ENCODE data around the gene ANKRD35.

The ANKRD35 gene

DNA sequence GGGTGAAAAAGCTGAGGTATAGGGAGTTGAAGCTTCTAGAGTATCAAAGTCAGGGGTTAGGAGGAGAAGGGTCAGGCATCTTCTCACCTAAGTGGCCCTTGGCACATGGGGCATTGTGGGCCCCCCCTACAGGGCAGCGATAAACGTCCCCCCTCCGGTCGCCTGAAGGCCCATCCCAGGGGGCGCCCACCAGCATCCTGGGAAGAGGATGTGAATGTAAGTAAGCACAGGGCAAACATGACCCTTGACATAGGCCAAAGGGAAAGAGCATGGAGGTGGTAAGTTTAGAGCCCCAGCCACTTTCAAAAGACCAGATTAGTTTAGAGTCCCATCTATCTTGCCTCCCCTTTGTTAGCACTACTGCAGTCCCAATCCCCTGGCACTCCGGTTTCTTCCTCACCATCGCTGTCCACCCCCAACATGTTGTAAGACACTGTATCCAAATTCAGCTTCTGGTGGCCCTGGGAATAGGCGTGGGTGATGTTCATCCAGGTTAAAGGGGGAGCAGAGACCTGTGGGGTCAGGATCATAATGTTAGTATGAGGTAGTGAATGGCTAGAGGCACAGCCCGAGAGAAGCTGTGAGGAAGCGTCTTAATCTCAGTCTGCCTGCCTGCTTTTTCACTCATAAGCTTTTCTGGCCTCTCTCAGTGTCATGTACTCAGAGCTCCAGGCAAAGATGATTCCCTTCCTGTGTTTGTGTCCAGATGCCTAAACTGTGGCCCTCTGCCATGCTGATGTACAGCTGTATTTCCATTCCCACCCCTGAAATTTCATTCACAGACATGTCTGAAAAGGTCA is 21.5 kb upstream of the ANKRD35 start:
- in situ Hi-C loops (cut with MboI; ENCODE audit: low pct_unique_long_range_greater_than_20kb, low sequenced_read_pairs, unreplicated experiment) = no loop called here
- no peak for DNase-seq (ENCODE audit: low spot score)
- TF ChIP-seq, protein P1, sequence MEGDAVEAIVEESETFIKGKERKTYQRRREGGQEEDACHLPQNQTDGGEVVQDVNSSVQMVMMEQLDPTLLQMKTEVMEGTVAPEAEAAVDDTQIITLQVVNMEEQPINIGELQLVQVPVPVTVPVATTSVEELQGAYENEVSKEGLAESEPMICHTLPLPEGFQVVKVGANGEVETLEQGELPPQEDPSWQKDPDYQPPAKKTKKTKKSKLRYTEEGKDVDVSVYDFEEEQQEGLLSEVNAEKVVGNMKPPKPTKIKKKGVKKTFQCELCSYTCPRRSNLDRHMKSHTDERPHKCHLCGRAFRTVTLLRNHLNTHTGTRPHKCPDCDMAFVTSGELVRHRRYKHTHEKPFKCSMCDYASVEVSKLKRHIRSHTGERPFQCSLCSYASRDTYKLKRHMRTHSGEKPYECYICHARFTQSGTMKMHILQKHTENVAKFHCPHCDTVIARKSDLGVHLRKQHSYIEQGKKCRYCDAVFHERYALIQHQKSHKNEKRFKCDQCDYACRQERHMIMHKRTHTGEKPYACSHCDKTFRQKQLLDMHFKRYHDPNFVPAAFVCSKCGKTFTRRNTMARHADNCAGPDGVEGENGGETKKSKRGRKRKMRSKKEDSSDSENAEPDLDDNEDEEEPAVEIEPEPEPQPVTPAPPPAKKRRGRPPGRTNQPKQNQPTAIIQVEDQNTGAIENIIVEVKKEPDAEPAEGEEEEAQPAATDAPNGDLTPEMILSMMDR (IDR thresholded peaks at IDR 0.05; ENCODE audit: extremely low read depth, insufficient read depth, missing control alignments) = no peak

DNA sequence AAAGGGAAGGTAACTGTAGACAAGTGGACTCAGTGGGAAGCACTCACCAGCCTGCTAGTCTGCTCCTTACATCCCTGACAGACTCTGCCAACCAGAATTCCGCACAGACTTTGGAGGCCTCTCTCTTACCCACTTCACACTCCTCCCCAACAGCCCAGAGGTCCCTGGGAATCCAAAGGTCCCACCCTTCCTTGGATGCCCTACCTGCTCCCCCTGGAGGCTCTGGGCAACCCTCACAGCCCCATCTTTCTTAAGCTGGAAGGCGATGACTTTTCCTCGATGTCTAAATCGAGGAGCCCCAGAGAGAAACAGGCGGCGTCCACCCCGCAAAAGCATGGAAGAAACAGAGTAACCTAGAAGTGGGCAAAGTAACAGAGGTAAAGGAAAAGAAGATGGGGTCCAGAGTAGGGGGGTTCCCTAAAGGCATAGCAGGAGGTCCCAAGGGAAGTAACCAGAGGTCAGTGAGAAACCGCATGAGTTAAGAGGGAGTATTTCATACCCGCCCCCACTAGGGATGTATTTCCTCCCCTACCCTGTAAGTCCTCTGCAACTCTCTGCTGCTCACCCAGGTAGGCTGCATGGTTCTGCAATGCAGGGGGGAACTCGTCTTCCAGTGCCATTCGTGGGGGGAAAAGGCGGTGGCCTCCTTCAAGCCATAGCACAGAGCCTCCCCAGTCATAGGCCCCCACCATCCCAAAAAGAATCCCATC is 15.8 kb upstream of the ANKRD35 start:
- in situ Hi-C loops (cut with MboI; ENCODE audit: low pct_unique_long_range_greater_than_20kb, low sequenced_read_pairs, unreplicated experiment) = no loop called here
- TF ChIP-seq, protein P1 (IDR thresholded peaks at IDR 0.05; ENCODE audit: extremely low read depth, insufficient read depth, missing control alignments) = no peak
- no peak for DNase-seq (ENCODE audit: low spot score)

DNA sequence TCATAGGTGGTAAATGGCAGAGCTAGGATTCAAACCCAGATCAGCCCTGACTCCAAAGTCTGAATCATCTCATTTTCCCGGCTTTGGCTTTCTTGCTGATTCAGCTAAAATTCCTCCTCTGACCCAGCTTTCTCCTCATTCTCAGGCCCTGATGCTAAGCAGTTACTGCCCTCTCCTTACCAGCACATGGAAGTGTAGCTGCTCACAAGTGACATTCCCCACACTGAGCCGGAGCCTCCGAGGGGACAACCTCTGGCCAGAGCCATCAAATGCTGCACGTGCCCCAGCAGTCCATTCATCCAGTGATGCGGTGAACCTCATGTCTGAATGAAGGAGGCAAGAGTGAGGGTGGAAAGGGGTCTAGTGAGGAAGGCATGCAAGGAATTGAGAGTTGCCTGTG is 13.1 kb upstream of the ANKRD35 start:
- in situ Hi-C loops (cut with MboI; ENCODE audit: low pct_unique_long_range_greater_than_20kb, low sequenced_read_pairs, unreplicated experiment) = loop anchor here (25.0 kb wide), 1 partner anchor 114 kb away; the partner anchor contains the start of gene HJV
- no peak for DNase-seq (ENCODE audit: low spot score)
- TF ChIP-seq, protein P1 (IDR thresholded peaks at IDR 0.05; ENCODE audit: extremely low read depth, insufficient read depth, missing control alignments) = no peak

DNA sequence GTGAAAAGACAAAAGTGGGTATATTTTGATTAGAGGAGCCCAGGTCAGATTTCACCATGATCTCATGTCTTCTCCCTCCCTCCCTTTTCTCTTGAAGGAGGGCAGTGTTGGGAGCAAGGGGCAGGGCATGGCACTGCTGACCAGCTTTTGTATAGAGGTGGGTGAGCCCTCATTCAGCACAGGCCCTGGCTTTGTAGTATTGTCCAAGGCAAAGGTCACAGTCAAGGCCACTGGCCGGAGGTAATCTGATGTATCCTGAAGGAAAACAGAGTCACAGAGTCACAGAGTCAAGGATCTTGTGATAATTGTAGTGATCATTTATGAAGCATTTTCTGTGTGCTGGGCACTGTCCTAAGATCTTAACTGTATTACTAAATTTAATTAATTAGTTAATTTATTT is 12.3 kb upstream of the ANKRD35 start:
- TF ChIP-seq, protein P1 (IDR thresholded peaks at IDR 0.05; ENCODE audit: extremely low read depth, insufficient read depth, missing control alignments) = no peak
- in situ Hi-C loops (cut with MboI; ENCODE audit: low pct_unique_long_range_greater_than_20kb, low sequenced_read_pairs, unreplicated experiment) = loop anchor here (25.0 kb wide), 1 partner anchor 114 kb away; the partner anchor contains the start of gene HJV
- no peak for DNase-seq (ENCODE audit: low spot score)

DNA sequence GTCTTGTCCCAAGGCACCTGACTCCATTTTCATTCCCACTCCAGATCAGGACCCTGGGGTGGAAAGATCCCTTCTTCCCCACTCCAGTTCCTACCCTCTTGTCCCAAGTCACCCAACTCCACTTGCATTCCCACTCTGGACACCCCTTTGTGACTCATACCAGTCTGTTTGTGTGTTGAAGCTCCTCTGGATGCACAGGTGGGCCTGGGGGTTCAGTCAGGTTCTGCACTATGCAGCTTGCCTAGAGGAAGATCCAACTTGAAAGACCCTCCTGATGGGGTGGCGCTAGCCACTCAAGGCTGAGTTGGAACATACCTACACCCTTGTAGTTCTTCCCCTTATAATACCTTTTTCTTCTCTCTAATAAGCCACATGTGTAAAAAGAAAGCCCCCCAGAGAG is 9.8 kb upstream of the ANKRD35 start:
- TF ChIP-seq, protein P1 (IDR thresholded peaks at IDR 0.05; ENCODE audit: extremely low read depth, insufficient read depth, missing control alignments) = no peak
- in situ Hi-C loops (cut with MboI; ENCODE audit: low pct_unique_long_range_greater_than_20kb, low sequenced_read_pairs, unreplicated experiment) = loop anchor here (25.0 kb wide), 1 partner anchor 117 kb away; the partner anchor contains the start of gene HJV
- DNase-seq (ENCODE audit: low spot score) = no peak

DNA sequence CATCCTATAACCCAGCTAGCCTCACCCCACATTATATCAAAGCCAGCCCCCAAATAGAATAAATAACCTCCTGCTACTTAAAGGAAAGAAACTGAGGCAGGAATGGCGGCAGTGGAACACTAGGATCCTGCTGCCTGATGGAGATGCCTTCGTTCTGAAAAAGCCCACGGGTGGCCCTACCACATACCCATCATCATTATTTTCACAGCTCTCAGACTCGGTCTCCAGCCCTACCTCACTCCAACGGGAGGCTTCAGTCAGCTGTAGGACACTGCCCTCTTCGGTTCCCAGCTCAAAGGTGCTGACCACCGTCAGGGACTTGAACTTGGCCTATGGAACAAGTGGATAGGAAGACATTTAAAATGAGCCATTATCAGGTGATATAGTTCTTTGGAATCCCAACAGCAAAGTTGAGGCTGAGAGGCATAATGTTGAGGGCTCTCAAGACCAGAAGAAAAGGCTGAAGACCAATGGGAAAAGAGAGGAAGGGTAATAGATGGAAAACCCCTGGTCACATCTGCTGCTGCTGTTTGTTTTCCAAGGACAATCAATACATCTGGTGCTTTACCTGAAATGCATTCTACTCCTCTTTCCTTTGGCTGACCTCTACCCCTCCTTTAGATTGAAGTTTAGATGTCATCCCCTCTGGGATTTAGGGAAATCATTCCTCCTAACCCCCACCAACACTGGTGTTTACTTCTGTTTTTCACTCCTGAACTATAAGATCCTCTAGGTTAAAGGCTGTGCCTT is 7.8 kb upstream of the ANKRD35 start:
- in situ Hi-C loops (cut with MboI; ENCODE audit: low pct_unique_long_range_greater_than_20kb, low sequenced_read_pairs, unreplicated experiment) = loop anchor here (25.0 kb wide), 1 partner anchor 119 kb away; the partner anchor contains the start of gene HJV
- TF ChIP-seq, protein P1 (IDR thresholded peaks at IDR 0.05; ENCODE audit: extremely low read depth, insufficient read depth, missing control alignments) = no peak
- no peak for DNase-seq (ENCODE audit: low spot score)
